ENCODE data around the gene MRPL53. TPM values are rescaled to one million over a fixed set of nuclear protein-coding genes. Genes with fewer than 3 reads are reported as not detected.
"Not testable (repeated sequence)": the region's sequence is repeated elsewhere in the genome, so short reads cannot be mapped to it uniquely, and the experiment has no call there.

Gene MRPL53
- total RNA-seq, 2 donors from 2014 or later = 82.4 to 99.4 TPM

- H3K9me3 Mint-ChIP-seq = no peaks in the 10 kb centered on the region
- ATAC-seq (no peak), DNase-seq (ENCODE audit: low spot score in 2 of 2) (no peak)
- peaks cover 7 to 27% of the 10 kb centered on the region in 2 donors for H3K36me3 Mint-ChIP-seq
- peak overlapping the region in 1 of 2 donors; percentile 53 for H3K27ac Mint-ChIP-seq
Observed at GRCh38 chr2:74491648-74492544, 19.4 kb upstream of the MRPL53 start.

- Mint-ChIP-seq H3K27ac (peak overlapping the region in 1 of 2 donors; percentile 29), H3K36me3 (peaks cover 11 to 27% of the 10 kb centered on the region in 2 donors), H3K9me3 (no peaks in the 10 kb centered on the region)
- ATAC-seq = no peak
- DNase-seq (ENCODE audit: low spot score in 2 of 2) = no peak
Observed at GRCh38 chr2:74489906-74490305, 17.4 kb upstream of the MRPL53 start.

- no peaks in the 10 kb centered on the region for H3K9me3 Mint-ChIP-seq
- ATAC-seq (no peak), DNase-seq (ENCODE audit: low spot score in 2 of 2) (no peak)
- peaks cover 8 to 23% of the 10 kb centered on the region in 2 donors for H3K36me3 Mint-ChIP-seq
- H3K27ac Mint-ChIP-seq = peak overlapping the region; percentile 12 to 29
Observed at GRCh38 chr2:74488643-74489481, 16.4 kb upstream of the MRPL53 start.

- Mint-ChIP-seq H3K27ac (no peak overlapping the region), H3K36me3 (peaks cover 10 to 26% of the 10 kb centered on the region in 2 donors), H3K9me3 (no peaks in the 10 kb centered on the region)
- ATAC-seq (no peak), DNase-seq (ENCODE audit: low spot score in 2 of 2) (no peak)
Observed at GRCh38 chr2:74486141-74486540, 13.7 kb upstream of the MRPL53 start.

GRCh38 chr2:74483675-74484164 lies 11.2 kb upstream of the MRPL53 start:
- H3K9me3 Mint-ChIP-seq; ATAC-seq; DNase-seq (ENCODE audit: low spot score in 2 of 2): not testable (repeated sequence)
- Mint-ChIP-seq H3K27ac (peak overlapping the region; percentile 87 to 97), H3K36me3 (peaks cover 18 to 24% of the 10 kb centered on the region in 2 donors)

GRCh38 chr2:74482801-74483674 lies 10.6 kb upstream of the MRPL53 start, which contains the start of the genes CCDC142 and TTC31:
Gene CCDC142 (minus strand): TSS chr2:74482998. CDS start chr2:74482837, 161 bp downstream.
Gene TTC31 (plus strand): TSS chr2:74483081. CDS start chr2:74483096, 15 bp downstream.
- Mint-ChIP-seq H3K9me3 (no peaks in the 10 kb centered on the region), H3K36me3 (peaks cover 17 to 24% of the 10 kb centered on the region in 2 donors), H3K27ac (peak within 1 kb of the TSS; percentile 87 to 97)
- ATAC-seq = peak; percentile 93 to 94
- DNase-seq (ENCODE audit: low spot score in 2 of 2) = peak; percentile 89 to 93

- ATAC-seq (peak; percentile 57), DNase-seq (ENCODE audit: low spot score in 2 of 2) (peak in 1 of 2 donors; percentile 61)
- Mint-ChIP-seq H3K9me3 (no peaks in the 10 kb centered on the region), H3K27ac (peak overlapping the region; percentile 87 to 97), H3K36me3 (peaks cover 17 to 24% of the 10 kb centered on the region in 2 donors)
Observed at GRCh38 chr2:74481961-74482800, 9.7 kb upstream of the MRPL53 start.

- DNase-seq (ENCODE audit: low spot score in 2 of 2) = no peak
- H3K27ac Mint-ChIP-seq = peak overlapping the region in 1 of 2 donors; percentile 87
- peaks cover 17 to 24% of the 10 kb centered on the region in 2 donors for H3K36me3 Mint-ChIP-seq
Observed at GRCh38 chr2:74481431-74481830, 9.0 kb upstream of the MRPL53 start.

GRCh38 chr2:74474899-74475298 lies 2.4 kb upstream of the MRPL53 start:
- ATAC-seq (no peak), DNase-seq (ENCODE audit: low spot score in 2 of 2) (no peak)
- peaks cover 23 to 30% of the 10 kb centered on the region in 2 donors for H3K36me3 Mint-ChIP-seq
- H3K27ac Mint-ChIP-seq = no peak overlapping the region
- H3K9me3 Mint-ChIP-seq = no peaks in the 10 kb centered on the region

More at GRCh38 chr2:74481431-74481830, 9.0 kb upstream of the MRPL53 start:
- H3K9me3 Mint-ChIP-seq = no peaks in the 10 kb centered on the region
- no peak for ATAC-seq

- H3K27ac Mint-ChIP-seq = peak overlapping the region in 1 of 2 donors; percentile 36
Observed at GRCh38 chr2:74474481-74474880, 2.0 kb upstream of the MRPL53 start.

GRCh38 chr2:74472945-74473258 lies 422 bp upstream of the MRPL53 start:
- DNase-seq (ENCODE audit: low spot score in 2 of 2) (no peak), ATAC-seq (no peak)
- peaks cover 20 to 30% of the 10 kb centered on the region in 2 donors for H3K36me3 Mint-ChIP-seq
- H3K9me3 Mint-ChIP-seq = no peaks in the 10 kb centered on the region
- peak overlapping the region; percentile 97 to 98 for H3K27ac Mint-ChIP-seq

More at GRCh38 chr2:74474481-74474880, 2.0 kb upstream of the MRPL53 start:
- DNase-seq (ENCODE audit: low spot score in 2 of 2) = no peak
- Mint-ChIP-seq H3K36me3 (peaks cover 20 to 30% of the 10 kb centered on the region in 2 donors), H3K9me3 (no peaks in the 10 kb centered on the region)
- no peak for ATAC-seq

- Mint-ChIP-seq H3K27ac (peak overlapping the region; percentile 97 to 98), H3K9me3 (no peaks in the 10 kb centered on the region), H3K36me3 (peaks cover 20 to 30% of the 10 kb centered on the region in 2 donors)
- peak in 1 of 2 donors; percentile 16 for ATAC-seq
- no peak for DNase-seq (ENCODE audit: low spot score in 2 of 2)
Observed at GRCh38 chr2:74471332-74472065, 981 bp downstream of the MRPL53 start.

- H3K27ac Mint-ChIP-seq = peak overlapping the region; percentile 61 to 77
- H3K9me3 Mint-ChIP-seq; DNase-seq (ENCODE audit: low spot score in 2 of 2); ATAC-seq: not testable (repeated sequence)
- peaks cover 24 to 31% of the 10 kb centered on the region in 2 donors for H3K36me3 Mint-ChIP-seq
Observed at GRCh38 chr2:74470742-74471141, 1.7 kb downstream of the MRPL53 start.

GRCh38 chr2:74464406-74464805 lies 8.1 kb downstream of the MRPL53 start:
- Mint-ChIP-seq H3K27ac (peak overlapping the region; percentile 87 to 98), H3K36me3 (peaks cover 9 to 11% of the 10 kb centered on the region in 2 donors), H3K9me3 (no peaks in the 10 kb centered on the region)
- no peak for DNase-seq (ENCODE audit: low spot score in 2 of 2)
- ATAC-seq = peak; percentile 2 to 9

Data from activated naive CD4-positive, alpha-beta T cell treated with anti-CD3 and anti-CD28 coated beads, Interleukin-2, amount 50 U/mL, for 72 hours (primary cell).